Tibial nerve (tissue), 4 donors: ENCODE results near the gene GALNT14. TPM values are rescaled to one million over a fixed set of nuclear protein-coding genes. Genes with fewer than 3 reads are reported as not detected.

Source experiments
- DNase-seq, 2 donors: peaks; one replicate each; pipeline ENCODE4 v3.0.0-alpha.2; 2019; ENCODE audit warnings: low spot score in 2 of 2
- H3K27ac ChIP-seq, 4 donors: fragments of 200-600 bp; sonication (generic) in 3 of 4; one replicate each; pipeline ENCODE4 v1.5.1; 2017 to 2019; ENCODE audit warnings: mild to moderate bottlenecking in 1 of 4
- H3K27me3 ChIP-seq, 2 donors: fragments of 200-600 bp; sonication (generic) in 1 of 2; one replicate each; pipeline versions ENCODE4 v1.5.1 to v1.6.0; 2017 to 2019
- H3K36me3 ChIP-seq, 3 donors: fragments of 200-600 bp; sonication (generic); one replicate each; pipeline ENCODE4 v1.5.1; 2018 to 2019
- H3K4me1 ChIP-seq, 4 donors: fragments of 200-600 bp; sonication (generic) in 3 of 4; one replicate each; pipeline ENCODE4 v1.5.1; 2017 to 2019
- H3K4me3 ChIP-seq, 4 donors: fragments of 200-600 bp; sonication (generic) in 3 of 4; one replicate each; pipeline ENCODE4 v1.5.1; 2017 to 2019; ENCODE audit warnings: mild to moderate bottlenecking in 1 of 4, moderate library complexity in 1 of 4
- H3K9me3 ChIP-seq, 4 donors: fragments of 200-600 bp; sonication (generic) in 3 of 4; one replicate each; pipeline ENCODE4 v1.5.1; 2017 to 2019
- EP300 ChIP-seq, 2 donors: sonication (generic); formaldehyde crosslinking; IDR thresholded peaks; one replicate each; pipeline ENCODE4 v1.6.1; 2017; ENCODE audit warnings: antibody characterized with exemption in 2 of 2, mild to moderate bottlenecking in 1 of 2
- POLR2A ChIP-seq, 2 donors: fragments of 450-650 bp; IDR thresholded peaks; one replicate each; pipeline ENCODE4 v1.6.1; 2017; ENCODE audit warnings: antibody characterized with exemption in 2 of 2, mild to moderate bottlenecking in 2 of 2, moderate library complexity in 2 of 2
- WGBS, 2 donors: methylation state at CpG; one replicate each; pipeline ENCODE4 v1.1.5; 2018; 5-methylcytosine and 5-hydroxymethylcytosine counted together
- total RNA-seq, 4 donors: library from RNA; depleted of rRNA; stranded (reverse); fragments of >200 nt; gene quantifications; one replicate each; pipeline ENCODE4 v1.1.0, GENCODE V29; 2016
- TF ChIP-seq, protein P1 (sequence below), 5 experiments: fragments of 200-600 bp in 3 of 5; fragments of 450-650 bp in 2 of 5; sonication (generic) in 3 of 5; IDR thresholded peaks; one replicate each; pipeline ENCODE4 v1.5.1; 2016 to 2019; ENCODE audit warnings: antibody characterized with exemption in 5 of 5, mild to moderate bottlenecking in 3 of 5, moderate library complexity in 2 of 5

Gene GALNT14
- total RNA-seq, 4 donors from 2014 or later: 0.21 to 4.2 (median 0.78) TPM; not detected in 1

GRCh38 chr2:30886080-30886479 lies 252.2 kb downstream of the GALNT14 start:
- no peak overlapping the region for H3K4me3 ChIP-seq
- WGBS, 2 donors: 56 to 57% methylated on average over 6 of the region's 6 CpGs
- H3K27me3 ChIP-seq: no peaks in the 10 kb centered on the region
- DNase-seq: no peak
- H3K4me1 ChIP-seq: no peaks in the 10 kb centered on the region
- TF ChIP-seq EP300 (IDR thresholded peaks at IDR 0.05) (no peak), POLR2A (IDR thresholded peaks at IDR 0.05) (no peak)
- TF ChIP-seq, protein P1, sequence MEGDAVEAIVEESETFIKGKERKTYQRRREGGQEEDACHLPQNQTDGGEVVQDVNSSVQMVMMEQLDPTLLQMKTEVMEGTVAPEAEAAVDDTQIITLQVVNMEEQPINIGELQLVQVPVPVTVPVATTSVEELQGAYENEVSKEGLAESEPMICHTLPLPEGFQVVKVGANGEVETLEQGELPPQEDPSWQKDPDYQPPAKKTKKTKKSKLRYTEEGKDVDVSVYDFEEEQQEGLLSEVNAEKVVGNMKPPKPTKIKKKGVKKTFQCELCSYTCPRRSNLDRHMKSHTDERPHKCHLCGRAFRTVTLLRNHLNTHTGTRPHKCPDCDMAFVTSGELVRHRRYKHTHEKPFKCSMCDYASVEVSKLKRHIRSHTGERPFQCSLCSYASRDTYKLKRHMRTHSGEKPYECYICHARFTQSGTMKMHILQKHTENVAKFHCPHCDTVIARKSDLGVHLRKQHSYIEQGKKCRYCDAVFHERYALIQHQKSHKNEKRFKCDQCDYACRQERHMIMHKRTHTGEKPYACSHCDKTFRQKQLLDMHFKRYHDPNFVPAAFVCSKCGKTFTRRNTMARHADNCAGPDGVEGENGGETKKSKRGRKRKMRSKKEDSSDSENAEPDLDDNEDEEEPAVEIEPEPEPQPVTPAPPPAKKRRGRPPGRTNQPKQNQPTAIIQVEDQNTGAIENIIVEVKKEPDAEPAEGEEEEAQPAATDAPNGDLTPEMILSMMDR (IDR thresholded peaks at IDR 0.05): no peak
- H3K9me3 ChIP-seq: peaks cover 0 to 4% (median 0%) of the 10 kb centered on the region in 4 donors
- no peak overlapping the region for H3K27ac ChIP-seq
- no peaks in the 10 kb centered on the region for H3K36me3 ChIP-seq

DNA sequence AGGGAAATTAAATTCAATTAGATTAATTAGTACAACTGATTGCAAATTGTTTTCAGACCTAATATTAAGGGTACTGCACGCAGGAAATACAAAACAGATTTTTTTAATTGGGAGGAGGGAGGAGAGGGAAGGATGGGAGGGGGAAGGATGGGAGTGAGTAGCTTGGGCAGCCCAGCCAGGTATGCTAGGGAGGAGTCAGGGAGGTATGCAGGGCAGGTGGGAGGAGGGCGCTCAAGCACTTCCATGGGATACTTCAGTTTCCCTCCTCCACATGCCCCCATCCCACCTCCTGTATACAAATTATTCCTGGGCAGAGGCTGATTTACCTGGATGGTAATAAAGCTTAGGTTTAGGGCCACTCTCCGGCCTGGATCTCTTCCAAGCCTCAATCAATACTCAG lies 254.4 kb downstream of the GALNT14 start:
- Histone ChIP-seq H3K9me3 (peaks cover 0 to 4% (median 0%) of the 10 kb centered on the region in 4 donors), H3K36me3 (no peaks in the 10 kb centered on the region), H3K4me1 (no peaks in the 10 kb centered on the region), H3K27me3 (no peaks in the 10 kb centered on the region), H3K27ac (no peak overlapping the region), H3K4me3 (no peak overlapping the region)
- 80% methylated on average over 3 of the region's 3 CpGs for WGBS, 2 donors
- DNase-seq: no peak
- TF ChIP-seq, protein P1 (IDR thresholded peaks at IDR 0.05): no peak
- TF ChIP-seq EP300 (IDR thresholded peaks at IDR 0.05) (no peak), POLR2A (IDR thresholded peaks at IDR 0.05) (no peak)

DNA sequence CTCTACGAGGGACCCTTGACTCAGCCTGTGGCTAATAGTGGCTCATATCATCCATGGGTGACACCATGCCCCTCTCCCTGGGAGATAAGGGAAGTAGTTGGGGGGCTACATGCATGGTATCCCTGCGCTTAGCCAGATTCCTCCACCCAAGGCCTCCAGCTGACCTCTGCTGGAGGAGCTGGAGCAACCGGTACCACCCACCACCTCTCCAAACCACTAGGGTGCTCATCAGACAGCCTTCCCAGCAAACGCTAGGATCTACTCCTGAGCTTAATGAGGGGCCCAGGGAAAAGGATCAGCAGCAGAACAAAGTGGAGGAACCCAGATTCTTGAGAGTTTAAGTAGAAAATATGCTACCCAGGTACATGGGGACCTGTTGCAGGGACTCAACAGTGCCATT lies 255.1 kb downstream of the GALNT14 start:
- H3K27me3 ChIP-seq: no peaks in the 10 kb centered on the region
- no peak overlapping the region for H3K27ac ChIP-seq
- peaks cover 0 to 4% (median 0%) of the 10 kb centered on the region in 4 donors for H3K9me3 ChIP-seq
- no peak for DNase-seq
- no peak overlapping the region for H3K4me3 ChIP-seq
- H3K36me3 ChIP-seq: no peaks in the 10 kb centered on the region
- TF ChIP-seq POLR2A (IDR thresholded peaks at IDR 0.05) (no peak), EP300 (IDR thresholded peaks at IDR 0.05) (no peak)
- TF ChIP-seq, protein P1 (IDR thresholded peaks at IDR 0.05): no peak
- 67 to 77% methylated on average over 4 of the region's 4 CpGs for WGBS, 2 donors
- H3K4me1 ChIP-seq: no peaks in the 10 kb centered on the region

GRCh38 chr2:30880516-30880915 lies 257.7 kb downstream of the GALNT14 start:
- Histone ChIP-seq H3K36me3 (no peaks in the 10 kb centered on the region), H3K27me3 (no peaks in the 10 kb centered on the region), H3K27ac (no peak overlapping the region), H3K4me1 (no peaks in the 10 kb centered on the region), H3K4me3 (no peak overlapping the region), H3K9me3 (peaks cover 0 to 4% (median 0%) of the 10 kb centered on the region in 4 donors)
- no peak for DNase-seq
- 77 to 81% methylated on average over 3 of the region's 3 CpGs for WGBS, 2 donors
- TF ChIP-seq, protein P1 (IDR thresholded peaks at IDR 0.05): no peak
- TF ChIP-seq POLR2A (IDR thresholded peaks at IDR 0.05) (no peak), EP300 (IDR thresholded peaks at IDR 0.05) (no peak)

GRCh38 chr2:30877833-30878232 lies 260.4 kb downstream of the GALNT14 start:
- peaks cover 0 to 9% (median 0%) of the 10 kb centered on the region in 4 donors for H3K9me3 ChIP-seq
- no peak overlapping the region for H3K4me3 ChIP-seq
- 85 to 93% methylated on average over 2 of the region's 2 CpGs for WGBS, 2 donors
- no peak for TF ChIP-seq EP300 (IDR thresholded peaks at IDR 0.05)
- TF ChIP-seq, protein P1 (IDR thresholded peaks at IDR 0.05): no peak
- TF ChIP-seq POLR2A (IDR thresholded peaks at IDR 0.05): no peak
- H3K4me1 ChIP-seq: no peaks in the 10 kb centered on the region
- no peak for DNase-seq
- no peak overlapping the region for H3K27ac ChIP-seq
- H3K27me3 ChIP-seq: no peaks in the 10 kb centered on the region
- H3K36me3 ChIP-seq: no peaks in the 10 kb centered on the region
